T follicular helper cell (primary cell): ENCODE data around the gene CLCN6.
"Not testable (repeated sequence)": the region's sequence is repeated elsewhere in the genome, so short reads cannot be mapped to it uniquely, and the experiment has no call there.

Experiments used
- DNase-seq: peaks from one replicate; pipeline ENCODE4 v3.0.0-alpha.2; 2020; ENCODE audit warnings: low read depth

Gene CLCN6

DNA sequence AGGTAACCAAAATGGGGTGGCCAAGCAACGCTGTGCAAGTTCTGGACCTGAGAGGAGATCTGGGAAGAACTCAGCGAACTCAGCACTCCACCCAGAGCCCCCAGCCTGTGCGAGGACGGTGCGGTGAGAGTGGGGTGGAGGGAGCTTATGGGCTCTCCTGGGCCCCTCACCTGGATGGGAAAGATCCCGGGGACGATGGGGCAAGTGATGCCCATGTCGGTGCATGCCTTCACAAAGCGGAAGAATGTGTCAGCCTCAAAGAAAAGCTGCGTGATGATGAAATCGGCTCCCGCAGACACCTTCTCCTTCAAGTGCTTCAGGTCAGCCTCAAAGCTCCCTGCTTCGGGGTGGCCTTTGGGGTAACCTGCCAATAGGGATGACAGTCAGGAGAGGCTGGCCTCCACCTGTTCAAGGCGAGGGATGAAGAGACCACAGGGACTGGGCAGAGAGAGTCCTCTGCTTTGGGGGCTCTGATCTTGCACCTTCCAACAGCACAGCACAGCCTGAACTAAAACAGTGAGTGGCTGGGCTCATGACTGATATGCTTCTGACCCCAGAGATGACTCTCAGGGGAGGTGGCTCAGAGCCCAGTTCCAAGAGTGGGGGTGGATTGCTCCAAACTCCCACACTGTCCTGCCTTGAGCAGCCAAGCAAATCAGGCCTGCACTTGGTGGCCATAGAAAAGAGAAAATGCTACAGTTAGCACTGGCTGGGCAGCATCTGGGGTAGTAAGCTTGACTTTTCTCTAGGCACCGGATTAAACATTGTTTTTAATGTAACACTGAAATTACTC, 9.8 kb upstream of the CLCN6 start:
- no peak for DNase-seq

DNA sequence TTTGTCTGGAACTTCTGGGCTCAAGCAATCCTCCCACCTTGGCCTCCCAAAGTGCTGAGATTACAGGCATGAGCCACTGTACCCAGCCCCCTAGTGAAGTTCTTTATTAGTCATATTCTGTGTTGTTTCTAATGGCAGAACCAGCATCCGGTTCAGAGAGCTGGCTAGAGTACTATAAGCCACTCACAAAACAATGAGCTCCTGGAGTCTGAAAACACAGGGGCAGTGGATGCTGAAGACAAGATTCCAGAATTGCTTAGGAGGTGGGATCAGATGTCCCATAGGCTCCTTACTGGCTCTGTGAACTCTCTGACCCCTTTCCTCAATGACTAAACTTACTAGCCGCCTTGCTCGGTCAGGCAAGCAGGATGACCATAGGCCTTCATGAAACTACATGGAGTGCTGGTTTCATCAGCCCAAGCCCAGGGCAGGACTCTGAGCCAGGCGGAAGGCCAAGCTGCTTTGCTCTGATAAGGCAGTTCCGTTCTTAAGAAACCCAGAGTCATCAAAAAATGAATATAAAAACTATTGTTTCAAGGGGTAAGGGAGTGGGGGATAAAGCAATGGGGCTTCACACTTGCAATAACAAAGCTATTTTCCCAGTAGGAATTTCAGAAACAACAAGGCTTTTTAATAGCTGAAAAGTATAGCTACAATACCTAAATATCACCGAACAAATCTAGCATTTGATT, 8.3 kb upstream of the CLCN6 start:
- DNase-seq = no peak

DNA sequence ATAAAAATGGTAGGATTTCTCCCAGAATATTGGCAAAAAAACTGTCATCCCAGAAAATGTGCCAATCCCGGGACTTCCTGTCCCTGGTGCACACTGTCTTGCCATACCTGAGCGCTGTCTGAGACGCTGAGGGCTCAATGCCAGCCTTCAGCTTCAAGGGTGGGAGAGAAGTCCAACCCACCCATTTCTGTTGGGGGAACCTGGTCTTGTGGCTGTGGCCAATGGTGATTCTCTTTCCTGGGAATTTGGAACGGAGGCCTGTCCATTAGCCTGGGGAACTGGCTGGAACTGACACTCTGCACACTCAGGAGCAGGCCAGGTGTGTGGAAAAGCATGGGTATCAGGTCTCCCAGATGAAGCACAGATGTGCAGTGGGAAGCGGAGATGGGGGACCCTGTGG, 6.9 kb upstream of the CLCN6 start:
- DNase-seq = no peak

DNA sequence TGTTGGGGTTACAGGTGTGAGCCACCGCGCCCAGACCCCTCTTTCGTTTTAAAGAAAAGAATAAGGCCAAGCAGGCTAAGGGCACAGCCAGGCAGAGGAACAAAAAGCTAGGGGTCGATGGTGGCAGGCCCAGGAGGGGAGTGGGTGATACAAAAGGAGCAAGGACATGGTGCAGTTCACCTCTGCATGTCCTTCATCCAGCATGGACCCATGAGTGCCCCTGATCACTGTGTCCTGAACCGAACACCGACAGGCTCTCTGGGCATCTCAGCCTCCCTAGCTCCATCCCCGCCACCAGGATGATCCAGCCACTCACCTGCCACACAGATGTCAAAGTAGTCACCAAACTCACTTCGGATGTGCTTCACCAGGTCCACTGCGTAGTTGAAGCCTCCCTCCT, 6.1 kb upstream of the CLCN6 start:
- no peak for DNase-seq

DNA sequence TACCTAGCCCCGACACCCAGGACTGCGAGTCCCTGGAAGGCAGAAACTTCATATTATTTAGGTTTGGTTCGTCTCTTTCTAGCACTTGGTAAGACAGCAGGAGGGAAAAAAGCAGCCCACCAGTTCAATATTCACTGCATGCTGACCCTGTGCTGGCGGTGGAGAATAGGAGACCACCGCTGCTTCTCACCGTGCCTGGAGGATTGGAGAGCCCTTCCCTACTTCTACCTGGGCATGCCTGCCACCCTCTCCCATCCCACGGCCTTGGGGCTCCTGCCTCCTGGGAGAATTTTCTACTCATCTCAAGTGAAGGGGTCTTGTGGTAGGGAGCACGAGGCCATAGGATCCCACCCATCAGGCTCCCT, 5.6 kb upstream of the CLCN6 start:
- no peak for DNase-seq

DNA sequence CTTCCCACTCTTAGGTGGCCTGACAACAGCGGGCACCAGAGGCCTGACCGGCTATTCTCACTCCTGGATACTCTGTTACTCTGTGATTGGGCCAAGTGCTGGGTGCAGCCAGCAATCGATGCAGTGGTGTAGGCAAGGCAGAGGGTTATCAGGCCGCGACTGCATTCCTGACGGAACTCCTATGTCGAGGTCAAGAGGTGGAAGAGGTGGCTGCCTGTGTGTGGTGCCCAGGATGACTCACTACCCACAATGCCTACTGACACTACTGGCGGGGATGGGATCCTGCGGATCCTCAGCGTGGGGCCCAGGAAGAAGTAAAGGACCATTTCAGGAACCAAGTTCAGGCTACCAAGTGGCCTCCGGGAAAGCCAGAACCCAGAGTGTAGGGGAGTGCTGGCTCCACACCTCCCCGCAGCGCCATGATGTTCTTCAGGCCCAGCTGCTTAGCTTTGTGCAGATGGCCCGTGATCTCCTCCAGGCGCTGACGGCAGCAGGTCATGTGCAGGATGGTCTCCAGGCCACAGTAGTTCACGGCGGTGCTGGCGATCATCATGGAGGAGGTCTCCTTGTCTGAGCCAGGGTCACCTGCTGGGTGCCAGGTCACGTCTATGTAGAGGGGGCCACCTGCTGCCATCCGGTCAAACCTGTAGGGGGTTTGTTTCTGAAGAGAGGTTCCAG, 5.1 kb upstream of the CLCN6 start:
- DNase-seq = no peak

DNA sequence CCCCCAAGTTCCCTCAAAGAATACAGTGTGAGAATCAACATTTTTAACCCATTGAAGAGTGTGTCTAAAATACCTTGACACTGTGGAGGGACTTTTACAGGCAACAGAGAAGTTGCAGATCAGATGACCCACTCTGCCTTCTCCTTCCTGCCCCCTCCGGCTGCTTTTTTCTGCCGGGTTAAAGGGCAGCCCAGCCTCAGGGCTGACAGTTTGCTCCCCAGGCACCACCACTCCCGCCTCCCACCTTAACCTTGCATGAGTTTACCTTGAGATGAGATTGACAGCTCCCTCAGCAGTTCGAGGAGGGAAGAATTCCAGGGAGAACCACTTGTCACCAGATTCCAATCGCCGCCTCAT, 3.4 kb upstream of the CLCN6 start:
- no peak for DNase-seq

DNA sequence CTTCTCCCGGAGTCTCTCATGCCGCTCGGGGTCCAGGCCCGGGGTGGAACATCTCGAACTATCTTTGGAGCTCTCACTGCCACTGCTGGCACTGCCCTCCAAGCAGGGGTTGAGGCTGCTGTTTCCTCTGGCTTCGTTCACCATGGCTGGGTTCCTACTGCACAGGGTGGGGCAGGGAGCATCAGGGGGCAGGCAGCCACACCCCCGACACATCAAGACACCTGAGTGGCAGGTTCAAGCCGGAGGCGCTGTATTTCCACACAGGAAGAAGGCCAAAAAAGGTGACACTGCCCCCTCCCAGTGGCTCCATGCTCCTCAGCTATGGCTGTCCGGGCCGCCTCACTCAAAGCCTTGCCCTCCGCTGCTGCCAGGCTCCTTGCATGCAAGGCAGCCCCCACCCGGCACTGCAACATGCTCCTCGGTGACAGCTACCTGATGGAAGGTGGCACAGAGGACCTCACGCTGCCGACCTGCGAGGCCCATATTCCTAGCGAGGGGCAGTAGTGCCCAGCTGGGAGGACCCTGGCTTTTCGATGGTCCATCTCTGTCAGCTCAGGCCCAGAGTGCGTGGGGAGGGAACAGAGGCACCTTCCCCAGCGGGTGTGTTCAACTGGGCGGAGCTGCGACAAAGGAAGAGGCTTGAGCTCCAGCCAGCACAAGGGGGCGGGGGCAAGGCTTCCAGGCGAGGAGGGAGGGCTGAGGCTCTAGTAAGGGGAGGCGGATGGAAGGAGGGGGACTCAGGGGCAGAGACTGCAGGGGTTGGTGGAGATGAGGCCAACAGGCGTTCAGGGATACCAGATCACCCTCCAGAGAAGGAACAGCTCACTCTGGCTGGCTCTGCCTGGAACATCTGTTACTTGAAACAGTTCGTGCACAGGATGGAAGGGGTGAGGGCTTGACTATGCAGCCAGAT, 2.8 kb upstream of the CLCN6 start:
- DNase-seq = peak; percentile 60

DNA sequence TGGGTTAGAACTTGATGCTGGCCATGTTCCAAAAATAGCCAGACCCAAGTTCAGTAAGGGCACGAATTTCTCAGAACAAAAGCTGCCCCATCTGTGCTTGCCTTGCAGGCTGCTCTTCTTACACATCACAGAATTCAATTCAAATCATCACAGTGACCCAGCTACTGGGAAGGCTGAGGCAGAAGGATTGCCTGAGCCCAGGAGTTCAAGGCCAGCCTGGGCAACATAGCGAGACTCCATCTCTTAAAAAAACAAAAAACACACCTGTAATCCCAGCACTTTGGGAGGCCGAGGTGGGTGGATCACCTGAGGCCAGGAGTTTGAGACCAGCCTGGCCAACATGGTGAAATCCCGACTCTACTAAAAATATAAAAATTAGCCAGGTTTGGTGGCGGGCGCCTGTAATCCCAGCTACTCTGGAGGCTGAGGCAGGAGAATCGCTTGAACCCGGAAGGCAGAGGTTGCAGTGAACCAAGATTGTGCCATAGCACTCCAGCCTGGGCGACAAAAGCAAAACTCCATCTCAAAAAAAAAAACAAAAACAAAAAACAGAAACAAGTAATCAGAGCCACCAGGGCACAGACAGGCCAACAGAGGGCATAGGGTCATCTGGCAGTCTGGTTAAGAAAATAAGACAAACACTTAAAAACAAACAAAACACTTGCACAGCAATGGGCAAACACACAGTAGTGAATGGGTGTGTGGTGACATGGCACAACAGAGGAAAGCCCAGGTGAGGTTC, 1.9 kb upstream of the CLCN6 start:
- not testable (repeated sequence) for DNase-seq

DNA sequence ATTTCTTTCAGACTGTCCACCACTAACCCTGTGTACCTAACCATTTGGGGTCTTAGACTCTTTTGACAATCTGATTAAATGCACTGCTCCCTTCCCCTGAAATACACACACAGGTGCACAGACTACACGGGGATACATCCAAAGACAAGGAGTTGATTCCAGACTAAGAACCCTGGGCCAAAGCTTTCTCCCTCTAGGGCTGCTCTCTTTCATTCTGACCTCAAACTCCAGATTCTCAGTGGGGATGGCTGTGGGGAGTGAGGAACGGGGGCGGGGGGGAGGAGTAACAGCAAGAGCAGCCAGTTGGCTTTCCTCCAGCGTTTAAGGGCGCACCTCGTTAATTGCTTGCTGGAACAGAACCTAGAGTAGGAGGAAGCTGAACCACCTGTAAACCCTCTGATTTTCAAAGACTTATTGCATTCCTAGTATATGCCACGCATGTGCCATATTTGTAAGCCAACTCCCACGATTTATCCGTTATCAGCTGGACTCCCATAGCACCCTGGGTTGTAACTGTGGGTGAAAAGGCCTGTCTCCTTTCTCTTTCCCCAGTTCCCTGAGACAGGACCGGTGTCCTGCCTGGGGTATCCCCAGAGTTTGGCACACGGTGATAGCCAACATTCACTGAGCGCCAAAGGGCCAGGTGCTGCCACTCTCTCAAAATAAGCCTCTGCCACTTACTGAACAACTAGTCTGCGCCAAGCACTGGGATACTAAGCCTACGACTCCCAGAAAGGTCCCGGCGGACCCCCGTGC, 1.1 kb upstream of the CLCN6 start:
- peak; percentile 15 for DNase-seq

DNA sequence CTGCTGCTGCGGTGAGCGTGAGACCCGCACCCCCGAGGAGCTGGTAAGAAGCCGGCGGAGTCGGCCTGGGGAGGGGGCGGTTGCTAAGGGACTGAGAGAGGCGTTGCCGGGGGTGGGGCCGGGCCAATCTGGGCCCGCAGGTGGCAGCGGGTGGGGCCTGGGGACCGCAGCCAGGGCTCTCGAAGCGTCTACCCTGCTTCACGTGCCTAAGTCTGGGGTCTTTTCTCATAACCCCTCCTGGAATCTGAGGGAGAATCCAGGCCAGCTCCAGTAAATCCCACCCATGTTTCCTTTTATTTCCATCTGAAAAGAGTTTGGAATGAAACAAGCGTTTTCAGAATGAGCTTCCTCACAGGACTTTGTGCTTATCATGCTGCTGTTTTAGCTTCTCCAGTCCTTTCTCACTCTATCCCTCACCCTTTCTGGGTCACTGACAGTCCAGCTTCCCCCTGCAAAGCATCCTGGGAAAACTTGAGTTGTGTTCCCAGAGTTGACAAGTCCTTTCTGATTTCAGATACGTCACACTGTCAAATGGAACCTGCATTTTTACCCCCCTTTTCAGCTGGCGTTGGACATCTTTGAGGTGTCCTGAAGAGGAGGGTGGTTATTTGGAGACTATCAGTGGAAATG, 431 bp downstream of the CLCN6 start:
- no peak for DNase-seq

DNA sequence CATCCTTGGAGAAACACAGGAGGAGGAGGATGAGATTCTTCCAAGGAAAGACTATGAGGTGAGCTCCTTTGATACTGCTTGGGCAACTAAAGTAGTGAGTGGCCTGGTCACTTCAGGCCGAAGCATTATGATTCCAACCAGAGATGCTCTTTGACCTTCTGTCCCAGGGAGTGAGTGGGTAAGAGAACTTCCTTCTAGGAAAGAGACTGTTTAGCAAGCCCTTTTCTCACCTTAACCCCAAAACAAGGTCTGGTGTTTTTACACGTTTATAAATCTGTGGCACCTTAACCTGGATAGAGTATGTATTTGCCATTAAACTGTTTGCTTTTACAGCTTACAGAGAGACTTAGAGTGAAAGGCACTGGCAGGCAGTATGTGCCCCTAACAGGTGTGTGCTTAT, 1.1 kb downstream of the CLCN6 start:
- DNase-seq = no peak

DNA sequence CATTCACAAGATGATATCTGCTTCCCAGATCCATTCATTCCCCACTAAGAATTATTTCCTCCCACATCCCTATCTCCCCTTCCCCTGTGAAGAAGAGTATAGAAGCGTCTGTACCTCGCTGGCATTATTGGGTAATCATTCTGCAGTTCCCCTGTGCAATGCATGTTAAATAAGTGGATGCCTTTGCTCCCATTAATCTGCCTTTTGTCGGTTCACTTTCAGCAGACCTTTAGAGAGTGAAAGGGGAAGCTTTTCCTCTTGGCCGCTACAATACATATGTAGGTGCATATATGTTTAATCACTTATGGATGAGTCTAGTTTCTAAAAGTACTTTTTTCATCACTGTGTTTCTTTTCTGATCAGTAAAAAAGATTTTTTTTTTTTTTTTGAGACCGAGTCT, 7.0 kb downstream of the CLCN6 start:
- no peak for DNase-seq

DNA sequence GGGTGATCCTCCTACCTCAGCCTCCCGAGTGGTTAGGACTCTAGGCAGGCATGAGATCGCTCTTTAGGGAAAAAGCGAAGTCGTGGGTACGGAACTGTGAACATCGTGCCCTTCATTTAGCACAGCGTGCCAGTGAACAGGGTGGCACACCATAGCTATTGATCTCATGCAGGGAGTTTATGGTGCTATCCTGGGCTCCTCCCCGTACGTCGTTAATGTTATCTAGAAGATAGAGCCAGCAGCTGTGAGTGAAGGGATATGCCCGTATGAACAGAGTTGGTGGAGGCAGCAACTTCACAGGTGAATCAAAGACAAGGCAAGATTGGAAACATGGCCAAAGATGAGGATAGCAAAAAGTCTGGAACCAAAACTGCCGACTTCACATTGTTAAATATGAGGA, 11.2 kb downstream of the CLCN6 start:
- no peak for DNase-seq

DNA sequence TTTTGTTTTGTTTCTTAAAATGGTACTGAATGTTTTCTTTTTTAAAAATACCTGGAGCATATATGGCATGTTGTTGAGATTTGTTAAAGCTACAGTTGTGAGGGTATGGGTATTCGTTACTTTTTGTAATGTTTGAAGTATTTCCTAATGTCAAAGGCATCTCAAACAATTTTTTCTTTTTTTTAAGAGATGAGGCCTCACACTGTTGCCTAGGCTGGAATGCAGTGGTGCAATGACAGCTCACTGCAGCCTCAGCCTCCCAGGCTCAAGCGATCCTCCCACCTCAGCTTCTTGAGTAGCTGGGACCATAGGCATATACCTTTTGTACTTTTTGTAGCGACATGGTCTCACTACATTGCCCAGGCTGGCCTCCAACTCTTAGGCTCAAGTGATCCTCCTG, 16.1 kb downstream of the CLCN6 start:
- no peak for DNase-seq

DNA sequence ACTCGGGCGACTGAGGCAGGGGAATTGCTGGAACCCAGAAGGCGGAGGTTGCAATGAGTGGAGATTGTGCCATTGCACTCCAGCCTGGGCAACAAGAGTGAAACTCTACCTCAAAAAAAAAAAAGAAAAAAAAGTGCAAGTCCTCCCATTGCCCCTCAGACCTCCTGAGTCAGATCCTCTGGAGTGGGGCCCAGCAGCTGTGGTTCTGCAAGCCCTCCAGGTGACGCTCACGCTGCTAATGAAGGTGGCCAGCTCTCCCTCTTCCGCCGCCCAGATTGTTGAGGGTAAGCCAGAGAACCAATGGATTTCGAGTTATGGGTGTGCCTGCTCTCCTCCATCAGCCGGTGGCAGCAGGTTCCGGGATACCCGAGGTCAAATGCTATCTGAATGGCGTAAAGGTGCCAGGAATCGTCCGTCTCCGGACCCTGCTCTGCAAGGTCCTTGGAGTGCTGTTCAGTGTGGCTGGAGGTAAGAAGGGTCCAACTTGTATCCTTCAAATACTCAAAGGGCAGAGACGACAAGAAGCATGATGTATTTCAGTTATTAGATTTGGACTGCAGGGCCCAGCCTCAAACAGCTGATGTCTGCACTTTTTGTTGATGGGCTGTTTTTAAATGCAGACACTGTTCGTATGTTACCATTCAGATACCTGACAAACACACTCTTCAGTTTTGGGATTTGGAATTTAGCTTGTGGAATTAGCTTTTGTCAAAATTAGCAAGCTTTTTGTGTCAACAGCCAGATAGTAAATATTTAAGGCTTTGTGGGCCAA, 17.6 kb downstream of the CLCN6 start:
- no peak for DNase-seq

DNA sequence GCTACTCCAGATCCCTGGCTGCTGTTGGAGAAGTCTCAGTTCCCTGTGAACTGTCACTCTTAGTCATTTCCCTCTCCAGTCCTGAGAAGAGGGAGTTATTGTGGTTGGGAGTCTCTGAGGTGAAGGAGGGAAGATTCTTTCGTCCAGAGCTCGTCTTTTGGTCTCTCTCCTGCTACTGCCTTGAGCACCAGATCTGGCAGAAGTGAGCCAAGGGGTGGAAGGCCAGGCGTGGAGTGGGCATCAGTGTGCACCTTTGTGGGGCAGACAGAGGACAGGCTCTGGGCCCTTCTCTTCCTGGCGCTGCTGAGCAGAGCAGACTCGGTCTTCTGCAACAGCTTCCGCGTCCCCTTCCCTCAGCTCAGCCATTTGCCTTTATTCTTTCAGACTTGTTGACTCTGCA, 19.1 kb downstream of the CLCN6 start:
- no peak for DNase-seq

DNA sequence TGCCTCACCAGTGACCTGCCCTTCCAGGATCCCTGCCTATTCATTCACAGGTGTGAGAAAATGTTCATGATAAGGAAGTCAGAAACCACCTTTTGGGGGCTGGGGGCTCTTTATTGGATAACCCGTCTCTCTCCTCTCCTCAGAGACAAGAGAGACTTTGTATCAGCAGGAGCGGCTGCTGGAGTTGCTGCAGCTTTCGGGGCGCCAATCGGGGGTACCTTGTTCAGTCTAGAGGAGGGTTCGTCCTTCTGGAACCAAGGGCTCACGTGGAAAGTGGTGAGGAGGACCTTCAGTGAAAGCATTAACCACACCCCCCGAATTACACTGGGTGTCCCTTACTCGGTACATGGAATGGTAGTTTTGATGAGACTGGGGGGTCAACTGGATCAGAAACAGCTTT, 21.0 kb downstream of the CLCN6 start:
- DNase-seq = no peak

DNA sequence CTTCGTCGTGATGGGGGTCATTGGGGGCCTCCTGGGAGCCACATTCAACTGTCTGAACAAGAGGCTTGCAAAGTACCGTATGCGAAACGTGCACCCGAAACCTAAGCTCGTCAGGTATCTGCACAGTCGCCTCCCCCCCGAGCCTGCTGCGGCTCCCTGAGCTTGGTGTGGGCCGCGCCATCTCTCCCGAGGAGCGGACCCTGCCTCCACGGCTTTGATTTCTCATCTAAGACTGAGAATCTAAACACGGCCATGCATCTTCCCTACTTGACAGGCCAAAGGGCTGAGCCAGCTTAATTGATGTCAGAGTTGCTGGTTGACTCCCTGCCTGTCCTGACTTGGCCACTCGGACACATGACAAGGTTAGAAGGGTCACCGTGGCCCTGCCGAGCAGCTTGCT, 22.5 kb downstream of the CLCN6 start:
- DNase-seq = no peak
